PC-3 (cell line): ENCODE measurements around the gene PITPNM3. TPM values are rescaled to one million over a fixed set of nuclear protein-coding genes. Genes with fewer than 3 reads are reported as not detected.

Experiments used
- ATAC-seq: fragments of 200-7000 bp; cut with Tn5 transposase; 2 replicates; pipeline ENCODE4 v1.9.1; 2020; ENCODE audit warnings: mild to moderate bottlenecking, moderate library complexity
- BruUV-seq: library from RNA; stranded (reverse); fragments of 400-500 nt; replicated peaks from 2 replicates; lab custom pipeline; 2021; lab: Mats Ljungman, UMichigan
- CTCF ChIA-PET: fragments of 300-600 bp; sonication (Branson Sonifier 250); formaldehyde crosslinking; loops from one replicate; lab custom pipeline; 2022; ENCODE audit warnings: antibody characterized with exemption; lab: Charles Lee
- POLR2A ChIA-PET: fragments of 300-600 bp; sonication (Branson Sonifier 250); formaldehyde crosslinking; loops from one replicate; lab custom pipeline; 2022; ENCODE audit warnings: antibody characterized with exemption; ENCODE audit not compliant: unreplicated experiment; lab: Charles Lee
- DNase-seq: peaks from one replicate; pipeline ENCODE4 v3.0.0-alpha.2; 2015
- H2AFZ ChIP-seq: fragments of 300-600 bp; sonication (generic); 2 replicates; pipeline ENCODE4 v1.6.0; 2016; ENCODE audit warnings: antibody characterized with exemption, low read length
- H3F3A ChIP-seq: fragments of 300-600 bp; sonication (generic); one replicate; pipeline ENCODE4 v1.6.0; 2017; ENCODE audit warnings: antibody characterized with exemption, low read length, control low read depth, mild to moderate bottlenecking; ENCODE audit not compliant: unreplicated experiment
- H3K27ac ChIP-seq: fragments of 300-600 bp; sonication (generic); 2 replicates; pipeline ENCODE4 v1.5.1; 2016; ENCODE audit warnings: mild to moderate bottlenecking, low read length
- H3K27me3 ChIP-seq: fragments of 300-600 bp; sonication (generic); 2 replicates; pipeline ENCODE4 v1.6.1; 2016; ENCODE audit warnings: low read length, mixed read lengths
- H3K36me3 ChIP-seq: fragments of 300-600 bp; sonication (generic); 2 replicates; pipeline ENCODE4 v1.6.1; 2016; ENCODE audit warnings: low read depth, mixed run types, low read length, mixed read lengths
- H3K4me1 ChIP-seq: fragments of 300-600 bp; sonication (generic); 2 replicates; pipeline ENCODE4 v1.5.1; 2016; ENCODE audit warnings: low read length; ENCODE audit not compliant: insufficient read depth
- H3K4me2 ChIP-seq: fragments of 300-600 bp; sonication (generic); 2 replicates; pipeline ENCODE4 v1.6.0; 2016; ENCODE audit warnings: low read length
- H3K4me3 ChIP-seq: fragments of 300-600 bp; sonication (generic); 2 replicates; pipeline ENCODE4 v1.5.1; 2016; ENCODE audit warnings: mild to moderate bottlenecking, low read length, mixed read lengths
- H3K79me2 ChIP-seq: fragments of 300-600 bp; sonication (generic); 2 replicates; pipeline ENCODE4 v1.6.1; 2017; ENCODE audit warnings: low read length, mixed read lengths
- H3K9ac ChIP-seq: fragments of 300-600 bp; sonication (generic); 2 replicates; pipeline ENCODE4 v1.6.0; 2016; ENCODE audit warnings: mild to moderate bottlenecking, low read length
- H3K9me2 ChIP-seq: fragments of 300-600 bp; sonication (generic); replicated peaks from 2 replicates; pipeline ENCODE4 v1.6.1; 2016; ENCODE audit warnings: mixed run types, low read length, mixed read lengths
- H3K9me3 ChIP-seq: fragments of 300-600 bp; sonication (generic); 2 replicates; pipeline ENCODE4 v1.6.1; 2016; ENCODE audit warnings: low read length, mixed read lengths
- H4K20me1 ChIP-seq: fragments of 300-600 bp; sonication (generic); 2 replicates; pipeline ENCODE4 v1.6.1; 2016; ENCODE audit warnings: low read length, mixed read lengths
- CTCF ChIP-seq: fragments of 300-600 bp; sonication (generic); conservative IDR thresholded peaks from 2 replicates; pipeline ENCODE4 v1.5.1; 2017; ENCODE audit warnings: antibody characterized with exemption, low read depth, mild to moderate bottlenecking, low read length
- EZH2 ChIP-seq: fragments of 300-600 bp; sonication (generic); IDR thresholded peaks from one replicate; pipeline ENCODE4 v1.6.1; 2017; ENCODE audit warnings: antibody characterized with exemption, mild to moderate bottlenecking, low read length; ENCODE audit not compliant: unreplicated experiment
- EZH2phosphoT487 ChIP-seq: fragments of 300-600 bp; sonication (generic); IDR thresholded peaks from 2 replicates; pipeline ENCODE4 v1.6.1; 2018; ENCODE audit warnings: mild to moderate bottlenecking, antibody characterized with exemption, low read length, borderline replicate concordance
- intact Hi-C: fragments of 100-400 bp; cut with micrococcal nuclease; formaldehyde crosslinking; loops from 2 replicates; pipeline ENCODE4 v1.9.0; 2023
- total RNA-seq: library from RNA; depleted of rRNA; stranded (reverse); fragments of >200 nt; gene quantifications from 2 replicates; pipeline ENCODE4 v1.2.3, GENCODE V29; 2014

PITPNM3 gene
- total RNA-seq, 1 experiment from 2014 or later = 7.1 TPM

GRCh38 chr17:6426356-6427101, 129.8 kb downstream of the PITPNM3 start:
- BruUV-seq = no TSS peak
- Histone ChIP-seq H2AFZ (no peak overlapping the region), H3K79me2 (no peaks in the 10 kb centered on the region), H3K9me3 (peaks cover 3% of the 10 kb centered on the region; the same call in 1 of the 2 replicates), H3K27me3 (no peaks in the 10 kb centered on the region), H3K4me3 (no peak overlapping the region), H3F3A (no peaks in the 10 kb centered on the region), H3K27ac (no peak overlapping the region), H3K9me2 (no peaks in the 10 kb centered on the region), H3K4me2 (no peak overlapping the region), H3K4me1 (no peaks in the 10 kb centered on the region), H4K20me1 (no peaks in the 10 kb centered on the region), H3K36me3 (no peaks in the 10 kb centered on the region), H3K9ac (no peak overlapping the region)
- ChIA-PET POLR2A (no interaction called here), CTCF (no interaction called here)
- no peak for ATAC-seq
- no peak for DNase-seq
- intact Hi-C loops = no loop called here
- TF ChIP-seq EZH2phosphoT487 = no peak
- TF ChIP-seq CTCF = no peak
- no peak for TF ChIP-seq EZH2

DNA sequence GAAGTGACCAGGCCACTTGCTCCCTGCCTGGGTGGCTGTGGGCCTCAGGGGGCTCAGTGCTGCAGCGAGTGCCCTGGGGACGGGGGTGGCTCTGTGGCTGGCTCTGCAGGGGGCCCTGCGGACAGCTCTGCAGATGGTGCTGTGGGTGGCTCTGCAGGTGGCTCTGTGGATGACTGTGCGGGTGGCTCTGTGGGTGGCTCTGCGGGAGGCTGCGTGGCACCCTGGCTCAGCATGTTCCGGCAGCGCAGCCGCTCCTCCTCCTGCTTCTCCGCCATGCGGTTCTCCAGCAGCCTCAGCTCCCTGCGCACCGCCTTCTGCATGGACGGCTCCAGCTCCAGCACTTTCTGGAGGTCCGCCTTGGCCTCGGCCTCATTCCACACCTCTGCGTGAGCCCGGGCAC, 130.9 kb downstream of the PITPNM3 start:
- Histone ChIP-seq H3K9ac (no peak overlapping the region), H4K20me1 (no peaks in the 10 kb centered on the region), H3K4me3 (no peak overlapping the region), H3K27me3 (no peaks in the 10 kb centered on the region), H3K36me3 (no peaks in the 10 kb centered on the region), H2AFZ (no peak overlapping the region), H3K4me2 (no peak overlapping the region), H3K27ac (no peak overlapping the region), H3K79me2 (no peaks in the 10 kb centered on the region), H3K4me1 (no peaks in the 10 kb centered on the region), H3F3A (no peaks in the 10 kb centered on the region), H3K9me3 (no peaks in the 10 kb centered on the region), H3K9me2 (no peaks in the 10 kb centered on the region)
- intact Hi-C loops = no loop called here
- CTCF ChIA-PET = no interaction called here
- DNase-seq = no peak
- BruUV-seq = no TSS peak
- POLR2A ChIA-PET = no interaction called here
- TF ChIP-seq EZH2phosphoT487 = no peak
- TF ChIP-seq CTCF = no peak
- no peak for TF ChIP-seq EZH2
- ATAC-seq = no peak

GRCh38 chr17:6423931-6424330, 132.4 kb downstream of the PITPNM3 start:
- DNase-seq (no peak), ATAC-seq (no peak)
- H3F3A ChIP-seq = no peaks in the 10 kb centered on the region
- H3K4me1 ChIP-seq = no peaks in the 10 kb centered on the region
- no peaks in the 10 kb centered on the region for H3K36me3 ChIP-seq
- BruUV-seq = no TSS peak
- no peaks in the 10 kb centered on the region for H4K20me1 ChIP-seq
- intact Hi-C loops = loop anchor here (5.0 kb wide), 1 partner anchor 917 kb away; no protein-coding TSS in a partner anchor
- TF ChIP-seq EZH2phosphoT487 = no peak
- no peak for TF ChIP-seq EZH2
- TF ChIP-seq CTCF = no peak
- H3K4me2 ChIP-seq = no peak overlapping the region
- ChIA-PET POLR2A (no interaction called here), CTCF (interaction anchor here (0.5 kb wide), 1 partner anchor 975 kb away, joined by 3 read pairs; no protein-coding TSS in a partner anchor)
- H3K9me2 ChIP-seq = no peaks in the 10 kb centered on the region
- no peak overlapping the region for H3K4me3 ChIP-seq
- H3K9ac ChIP-seq = no peak overlapping the region
- no peaks in the 10 kb centered on the region for H3K9me3 ChIP-seq
- no peaks in the 10 kb centered on the region for H3K79me2 ChIP-seq
- H2AFZ ChIP-seq = no peak overlapping the region
- H3K27ac ChIP-seq = no peak overlapping the region
- H3K27me3 ChIP-seq = no peaks in the 10 kb centered on the region
